GM21717 (cell line): ENCODE measurements around the gene APH1B.
"Not testable (repeated sequence)": the region's sequence is repeated elsewhere in the genome, so short reads cannot be mapped to it uniquely, and the experiment has no call there.

Experiments
- ATAC-seq: cut with Tn5 transposase; IDR thresholded peaks from one replicate; pipeline ENCODE4 v1.9.1; 2021; ENCODE audit warnings: mild to moderate bottlenecking, moderate library complexity; ENCODE audit not compliant: unreplicated experiment

Gene APH1B

DNA sequence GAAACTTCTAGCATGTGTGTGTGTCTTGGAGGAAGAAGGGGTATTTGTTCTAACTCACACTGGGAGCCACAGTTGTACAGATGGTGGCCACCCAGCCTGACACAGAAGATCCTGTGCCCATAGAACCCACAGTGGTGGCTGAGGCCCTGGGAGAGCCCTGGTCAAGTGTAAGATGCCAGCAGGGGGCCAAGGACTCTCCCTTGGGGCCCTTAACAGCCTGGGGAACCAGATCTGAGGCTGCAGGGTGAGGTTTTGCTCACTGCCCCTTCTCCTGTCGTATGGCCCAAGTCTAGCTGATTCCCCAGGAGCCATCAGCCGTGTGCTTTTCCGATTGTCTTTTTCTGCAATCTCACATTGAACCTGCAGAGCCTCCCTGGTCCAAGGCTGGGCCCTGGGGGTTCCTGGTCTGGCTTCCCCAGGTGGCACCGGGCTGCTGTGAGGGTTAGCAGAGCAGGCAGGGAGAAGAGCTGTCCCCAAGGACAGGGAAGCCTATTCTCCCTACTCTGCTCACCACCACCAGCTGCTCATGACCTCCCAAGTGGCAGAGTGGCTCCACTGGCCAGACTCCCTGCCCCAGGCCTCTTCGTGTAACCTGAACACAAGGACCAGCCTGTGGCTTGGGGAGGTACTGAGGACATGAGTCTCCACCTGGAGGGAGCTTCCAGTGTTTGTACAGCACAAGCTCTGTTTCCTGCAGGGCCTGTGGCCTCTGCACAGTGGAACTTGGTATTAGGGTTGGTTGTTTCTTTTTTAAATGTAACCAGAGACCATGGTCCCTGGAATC is 52.4 kb downstream of the APH1B start:
- ATAC-seq = no peak

DNA sequence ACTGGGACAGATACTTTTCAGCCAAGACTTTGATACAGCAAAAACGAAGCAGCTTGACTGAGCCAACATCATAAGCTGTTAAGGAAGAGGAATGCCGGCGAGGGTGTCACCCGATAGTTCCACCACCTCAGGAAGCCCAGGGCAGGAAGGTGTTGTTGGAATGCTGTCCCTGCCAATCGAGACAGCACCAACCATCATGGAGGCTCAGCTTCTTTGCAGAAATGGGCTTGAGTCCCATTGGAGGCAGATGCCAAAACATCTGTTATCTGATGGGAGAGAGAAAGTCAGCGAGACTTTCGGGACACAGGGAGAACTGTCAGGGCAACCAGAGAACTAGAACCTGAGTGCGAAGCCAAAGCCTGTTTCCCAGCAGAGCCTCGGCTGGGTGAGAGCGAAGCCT is 53.5 kb downstream of the APH1B start:
- ATAC-seq = no peak

DNA sequence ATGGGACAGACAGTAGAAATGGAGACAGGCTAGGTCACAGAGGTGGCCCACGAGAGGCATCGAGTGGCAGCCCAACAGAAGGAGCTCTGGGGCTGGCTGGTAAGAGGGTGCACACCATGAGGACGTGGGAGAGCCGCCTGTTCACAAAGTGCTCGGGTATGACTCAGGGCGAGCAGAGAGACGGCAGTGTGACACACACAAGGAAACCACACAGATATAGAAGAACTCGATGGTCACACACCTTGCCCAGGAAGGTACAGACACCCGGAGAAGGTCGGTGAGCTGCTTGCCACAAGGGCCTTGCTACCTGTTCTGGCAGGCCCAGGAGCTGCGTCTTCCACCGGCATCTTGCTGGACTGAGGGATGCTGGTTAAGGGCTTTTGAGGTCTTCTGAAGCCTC is 54.1 kb downstream of the APH1B start:
- no peak for ATAC-seq

DNA sequence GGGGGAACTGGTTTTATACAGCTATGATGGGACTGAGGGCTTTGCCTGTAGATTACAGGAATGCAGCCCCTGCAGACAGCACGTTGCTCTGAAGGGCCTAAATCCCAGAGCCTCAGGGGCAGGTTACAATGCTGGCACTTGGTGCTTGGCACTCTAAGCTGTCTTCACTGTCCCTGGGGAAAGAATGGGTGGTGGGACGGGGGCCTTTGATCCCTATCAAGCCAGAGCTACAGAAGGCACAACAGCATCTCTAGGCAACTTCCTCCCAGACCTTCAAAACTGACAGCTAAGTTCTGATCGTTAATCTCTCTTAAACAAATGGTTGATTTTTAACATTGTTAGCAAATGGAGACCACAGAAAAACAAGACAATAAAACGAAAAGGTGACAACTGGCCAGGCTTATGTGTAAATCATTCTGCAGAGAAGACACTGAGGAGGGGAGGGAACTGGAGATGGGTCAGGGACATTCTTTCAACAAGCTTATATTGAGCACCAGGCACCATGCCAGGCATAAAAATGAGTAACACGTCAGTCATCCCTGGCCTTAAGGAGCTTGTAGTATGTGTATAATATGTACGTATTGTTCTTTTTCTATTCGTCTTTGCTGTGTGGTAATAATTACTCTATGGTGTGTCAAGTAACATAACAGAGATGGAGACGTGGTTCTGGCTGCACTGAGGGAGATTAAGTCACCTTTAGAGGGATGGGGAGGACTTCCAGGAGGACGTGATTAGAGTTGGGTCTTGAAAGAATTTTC is 55.1 kb downstream of the APH1B start:
- no peak for ATAC-seq

DNA sequence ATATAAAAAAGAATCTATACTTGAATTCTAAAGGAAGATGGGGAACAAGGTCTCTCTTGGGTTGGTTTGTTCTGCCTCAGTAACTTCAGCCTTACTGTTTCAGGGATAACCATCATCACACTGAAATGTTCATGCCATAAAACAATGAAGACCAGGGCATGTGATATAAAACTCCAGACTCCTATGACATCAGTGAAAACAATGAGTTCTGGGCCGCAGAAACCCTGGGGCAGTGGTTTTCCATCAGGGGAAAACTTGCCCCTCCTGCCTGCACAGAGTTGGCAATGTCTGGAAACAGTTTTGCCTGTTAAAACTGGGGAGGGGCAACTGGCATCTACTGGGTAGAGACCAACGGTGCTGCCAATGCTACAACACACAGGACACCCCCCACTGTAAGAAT is 57.4 kb downstream of the APH1B start:
- no peak for ATAC-seq

DNA sequence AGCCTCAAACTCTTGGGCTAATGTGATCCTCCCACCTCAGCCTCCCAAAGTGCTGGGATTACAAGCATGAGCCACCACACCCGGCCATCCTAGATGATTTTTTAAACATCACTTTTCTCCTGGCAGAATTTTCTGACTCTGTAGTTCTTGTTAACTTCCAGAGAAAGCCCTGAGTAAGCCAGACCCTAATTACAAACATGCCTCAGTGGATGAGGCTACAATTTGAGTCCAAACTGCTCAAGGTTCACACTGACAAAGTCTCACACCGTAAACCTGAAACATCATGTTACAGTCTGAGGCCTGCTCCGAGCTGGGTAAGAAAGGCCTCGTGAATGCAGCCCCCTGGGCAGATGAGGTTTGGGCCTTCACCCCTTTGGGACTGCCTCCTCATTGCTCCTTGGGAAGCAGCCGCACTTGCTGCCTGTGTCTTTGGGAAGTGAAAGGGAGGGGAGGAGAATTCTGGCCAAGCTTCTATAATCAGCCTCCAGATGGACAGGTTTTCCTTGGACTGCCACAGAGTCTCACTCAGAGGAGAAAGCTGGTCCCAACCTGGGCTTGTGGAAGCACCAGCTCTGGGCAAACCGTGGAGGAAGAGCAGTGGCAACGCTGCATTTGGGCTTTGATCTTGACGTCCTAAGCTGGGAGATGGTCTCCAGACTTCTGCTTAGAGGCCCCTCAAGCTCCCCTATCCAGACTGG is 58.3 kb downstream of the APH1B start:
- no peak for ATAC-seq

DNA sequence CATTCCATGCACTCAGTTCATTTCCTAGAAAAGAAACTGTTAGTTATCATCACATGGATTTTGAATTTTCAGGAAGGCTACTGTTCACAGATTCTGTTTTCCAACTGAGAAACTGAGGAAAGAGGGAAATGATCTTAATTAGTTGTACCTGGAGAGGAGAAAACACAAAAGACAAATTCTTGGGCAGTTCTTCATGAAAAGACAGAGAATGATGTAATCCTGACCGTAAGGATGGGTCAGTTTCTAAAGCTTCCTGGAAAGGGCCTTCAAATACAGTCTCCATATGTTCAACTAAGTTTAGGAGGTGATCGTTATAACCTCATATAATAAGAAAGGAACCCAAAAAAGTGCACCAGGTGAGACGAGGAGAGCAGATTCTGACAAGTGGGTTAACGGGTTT is 59.6 kb downstream of the APH1B start:
- no peak for ATAC-seq

DNA sequence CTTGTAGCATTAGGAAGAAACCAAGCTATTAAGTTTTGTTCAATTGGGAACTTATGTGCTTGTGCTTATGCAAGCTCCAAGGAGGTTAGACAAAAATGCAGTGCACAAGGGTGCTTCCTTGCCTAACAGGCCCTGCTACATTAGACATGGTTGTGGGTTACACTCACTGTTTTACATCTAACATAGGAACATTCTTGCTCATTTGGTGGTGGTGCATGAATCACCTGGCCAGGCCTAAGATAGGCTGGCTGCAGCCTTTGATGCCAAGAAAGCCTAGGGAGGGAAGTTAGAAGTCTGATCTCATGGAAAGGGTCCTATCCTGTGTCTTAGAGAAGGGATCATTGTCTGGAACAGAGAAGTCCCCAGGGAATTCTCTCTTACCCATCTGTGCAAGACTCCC is 60.8 kb downstream of the APH1B start:
- ATAC-seq = no peak

DNA sequence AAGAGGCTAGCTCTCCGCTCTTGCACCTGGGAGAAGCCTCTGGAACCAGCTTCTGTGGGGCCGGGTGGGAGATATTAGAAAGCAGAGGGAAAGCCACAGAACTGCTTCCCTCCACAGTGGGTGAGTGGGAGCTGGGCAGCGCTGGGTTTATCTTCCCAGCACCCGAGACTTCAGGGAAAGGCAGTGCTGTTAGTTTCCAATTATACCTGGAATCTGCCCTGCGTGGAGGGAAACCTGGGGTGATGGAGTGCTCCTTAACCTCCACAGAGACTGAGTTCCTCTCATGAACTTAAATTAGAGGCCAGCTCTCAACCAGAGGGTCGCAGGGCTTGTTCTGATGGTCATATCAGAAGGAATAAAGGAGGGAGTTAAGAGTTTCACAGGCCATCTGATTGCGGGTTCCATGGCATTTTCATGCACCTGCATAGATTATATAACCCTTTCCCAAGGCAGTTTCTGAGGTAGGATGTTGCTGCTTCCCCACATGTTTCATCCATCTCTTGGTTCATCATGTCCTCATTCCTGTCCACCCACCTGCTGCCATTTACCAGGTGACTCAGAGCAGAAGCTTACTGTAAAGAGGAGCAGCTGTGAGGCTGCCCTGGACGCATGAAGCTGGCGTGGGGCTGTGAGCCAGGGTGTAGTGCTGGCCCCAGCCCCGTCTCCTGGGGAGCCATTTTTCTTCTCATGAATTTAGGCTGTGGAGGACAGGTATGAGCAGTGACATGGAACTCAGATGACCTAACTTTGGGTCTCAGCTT is 61.8 kb downstream of the APH1B start:
- no peak for ATAC-seq

DNA sequence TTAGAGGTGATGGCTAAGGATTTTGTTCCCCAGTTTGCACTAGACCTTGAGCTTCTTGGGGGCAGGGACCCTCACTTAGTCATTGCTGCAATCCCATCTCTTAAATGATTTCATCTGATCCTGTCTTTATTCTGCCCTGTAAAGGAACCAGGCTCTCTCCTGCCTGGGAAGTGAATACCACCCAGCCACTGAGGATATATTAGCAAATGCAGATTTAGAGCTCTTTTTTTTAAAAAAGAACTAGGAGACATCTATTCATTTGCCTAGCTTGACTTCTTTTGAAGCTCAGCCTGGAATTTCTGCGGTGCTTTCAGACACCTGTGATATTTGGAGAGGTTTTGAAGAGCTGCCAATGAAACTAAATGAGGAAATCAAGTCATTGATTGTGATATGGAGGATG is 62.4 kb downstream of the APH1B start:
- ATAC-seq = no peak

DNA sequence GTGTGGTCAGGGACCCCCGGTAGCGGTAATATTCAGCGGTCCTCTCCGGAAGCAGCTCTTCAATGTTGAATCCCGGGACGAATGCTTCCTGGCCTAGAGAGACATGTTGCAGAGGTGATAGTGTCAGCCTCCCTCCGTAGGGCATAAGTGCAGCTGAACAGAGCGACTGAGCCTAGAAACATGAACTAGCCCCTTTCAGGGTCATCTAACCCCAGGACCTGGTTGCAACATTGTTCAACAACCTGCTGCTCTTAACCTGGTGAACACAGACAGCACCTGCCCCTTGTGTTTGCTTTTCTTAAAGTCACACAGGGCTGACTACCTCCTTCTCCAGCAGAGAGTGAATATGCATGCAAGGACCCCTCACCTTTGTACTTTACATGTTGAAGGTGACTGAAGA is 62.9 kb downstream of the APH1B start:
- ATAC-seq = no peak

DNA sequence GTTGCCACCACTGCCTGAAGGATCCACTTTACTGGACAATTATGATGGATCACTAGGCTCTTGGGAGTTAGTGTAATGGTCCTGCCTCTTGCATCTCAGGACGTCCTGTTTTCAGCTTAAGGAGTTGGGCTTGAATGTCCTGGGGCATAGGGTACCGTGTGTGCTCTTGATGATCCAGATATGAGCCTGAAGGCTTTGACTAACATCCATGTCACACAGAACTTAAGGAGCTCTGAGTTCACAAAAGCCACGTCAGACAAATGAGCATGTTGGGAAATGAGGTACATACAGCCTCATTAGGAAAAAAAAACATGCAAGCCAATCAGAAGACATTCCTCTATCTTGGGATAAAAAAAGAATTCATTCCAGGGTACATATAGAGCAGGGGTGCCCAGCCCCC is 63.5 kb downstream of the APH1B start:
- ATAC-seq = no peak

DNA sequence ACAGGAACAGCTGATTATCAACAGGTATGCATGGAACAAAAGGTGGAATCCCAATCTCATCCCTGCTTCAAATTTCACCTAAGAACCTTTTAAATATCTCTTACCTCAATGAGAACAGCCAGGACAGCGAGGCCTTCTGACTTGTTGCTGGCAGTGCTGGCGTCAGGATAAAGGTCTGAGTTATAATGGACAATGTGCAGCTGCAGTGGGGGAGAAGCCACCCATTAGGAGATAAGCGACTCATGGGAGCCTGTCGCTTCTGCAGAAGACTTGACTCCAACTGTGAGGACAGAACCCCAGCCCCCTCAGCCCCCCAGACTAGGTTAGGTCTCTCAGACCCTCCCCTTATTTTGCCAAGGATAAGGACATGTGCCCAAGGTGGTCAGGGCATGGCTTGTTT is 64.5 kb downstream of the APH1B start:
- no peak for ATAC-seq

DNA sequence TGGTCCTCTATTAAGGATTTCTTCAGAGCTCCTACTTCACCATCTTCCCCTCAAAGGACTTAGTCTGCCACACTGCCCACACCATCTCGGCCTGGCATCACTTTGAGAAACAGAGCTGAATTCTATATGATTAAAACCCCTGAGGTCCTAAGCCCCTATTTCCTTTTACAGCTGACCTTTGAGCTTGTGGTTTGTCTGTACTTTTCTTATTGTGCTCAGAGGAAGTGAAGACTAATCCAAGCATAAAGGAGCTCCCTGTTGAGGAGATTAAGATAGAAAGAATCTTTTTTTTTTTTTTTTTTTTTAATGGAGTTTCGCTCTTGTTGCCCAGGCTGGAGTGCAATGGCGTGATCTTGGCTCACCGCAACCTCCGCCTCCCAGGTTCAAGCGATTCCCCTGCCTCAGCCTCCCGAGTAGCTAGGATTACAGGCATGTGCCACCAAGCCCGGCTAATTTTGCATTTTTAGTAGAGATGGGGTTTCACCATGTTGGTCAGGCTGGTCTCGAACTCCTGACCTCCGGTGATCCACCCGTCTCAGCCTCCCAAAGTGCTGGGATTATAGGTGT is 65.7 kb downstream of the APH1B start:
- ATAC-seq = not testable (repeated sequence)

DNA sequence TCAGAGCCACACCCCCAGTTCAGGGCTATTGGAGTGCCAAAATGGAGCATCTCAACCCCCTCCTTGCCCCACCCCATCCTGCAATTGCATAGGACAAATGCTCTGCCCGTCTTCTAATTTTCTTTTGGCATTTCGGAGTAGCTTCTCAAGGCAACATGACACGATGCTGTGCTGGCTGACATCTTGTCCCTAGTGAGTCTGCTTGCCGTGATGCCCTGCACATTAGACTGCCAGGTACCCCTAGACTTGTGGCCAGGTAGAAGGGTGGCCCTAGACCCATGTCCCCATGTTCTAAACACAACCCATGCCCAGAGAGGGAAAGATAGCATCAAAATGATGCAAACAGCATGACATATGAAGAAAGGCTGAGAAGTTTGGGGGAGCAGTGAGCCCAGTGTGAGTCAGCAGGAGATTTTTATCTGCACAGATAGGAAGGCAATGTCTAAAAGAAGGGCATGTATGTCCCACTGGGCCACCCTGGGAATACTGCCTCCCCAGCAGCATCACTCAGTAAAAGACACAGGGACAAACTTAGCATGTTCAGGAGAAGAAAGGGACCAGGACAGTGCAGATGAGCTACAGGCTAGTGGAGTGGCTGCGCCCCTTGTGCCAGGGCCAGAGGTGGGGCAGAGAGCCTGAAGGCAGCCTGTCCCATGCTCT is 67.5 kb downstream of the APH1B start:
- no peak for ATAC-seq

DNA sequence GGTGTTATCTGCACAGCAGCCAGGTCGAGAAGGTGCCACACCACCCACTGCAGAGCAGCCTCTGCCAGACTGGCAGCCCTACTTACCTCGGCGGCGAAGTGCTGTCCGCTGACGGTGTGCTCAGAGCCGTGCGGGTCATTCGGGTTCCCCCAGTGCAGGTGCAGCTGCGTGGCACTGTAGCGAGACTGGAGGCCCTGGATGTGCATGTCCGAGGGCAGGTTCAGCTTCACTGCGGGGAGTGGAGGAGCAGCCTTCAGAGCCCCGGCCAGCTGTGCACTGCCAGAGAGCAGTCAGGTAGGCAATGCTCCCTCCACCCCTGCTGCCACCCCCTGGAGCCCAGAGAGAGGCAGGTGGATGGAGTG is 68.0 kb downstream of the APH1B start:
- ATAC-seq = no peak

DNA sequence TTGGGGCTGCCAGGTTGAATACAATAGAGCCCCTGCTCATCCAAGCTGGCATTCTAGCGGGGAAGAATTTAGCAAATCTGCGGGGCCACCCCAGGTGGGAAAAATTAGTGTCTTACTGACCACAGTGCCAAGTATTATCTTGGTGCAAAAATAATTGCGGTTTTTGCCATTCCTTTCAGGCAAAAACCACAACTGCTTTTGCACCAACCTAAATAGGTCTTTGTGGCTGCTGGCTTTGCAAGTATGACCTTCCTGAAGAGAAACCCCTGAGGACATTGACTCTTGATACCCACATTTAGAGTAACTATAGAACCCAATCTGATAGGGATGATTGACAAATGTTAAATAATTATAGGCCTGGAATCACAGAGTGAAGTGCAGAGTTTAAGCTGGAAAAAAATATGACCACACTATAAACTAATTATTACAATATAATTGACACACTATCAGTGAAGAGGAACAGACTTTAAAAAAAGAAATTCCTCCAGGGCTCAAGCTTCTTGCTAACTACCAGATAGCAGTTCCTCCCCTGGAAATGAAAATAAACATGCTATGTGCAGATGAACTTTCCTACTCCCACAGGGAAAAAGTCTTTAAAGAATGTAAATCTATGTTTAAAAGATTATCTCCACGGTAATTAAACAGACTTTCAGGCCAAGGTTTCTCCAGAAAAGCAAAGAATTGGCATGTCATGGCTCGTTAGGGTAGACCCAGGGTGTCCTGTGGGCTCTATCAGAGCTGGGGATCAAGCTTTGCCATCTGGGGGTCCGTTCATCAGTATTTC is 69.9 kb downstream of the APH1B start:
- ATAC-seq = no peak

DNA sequence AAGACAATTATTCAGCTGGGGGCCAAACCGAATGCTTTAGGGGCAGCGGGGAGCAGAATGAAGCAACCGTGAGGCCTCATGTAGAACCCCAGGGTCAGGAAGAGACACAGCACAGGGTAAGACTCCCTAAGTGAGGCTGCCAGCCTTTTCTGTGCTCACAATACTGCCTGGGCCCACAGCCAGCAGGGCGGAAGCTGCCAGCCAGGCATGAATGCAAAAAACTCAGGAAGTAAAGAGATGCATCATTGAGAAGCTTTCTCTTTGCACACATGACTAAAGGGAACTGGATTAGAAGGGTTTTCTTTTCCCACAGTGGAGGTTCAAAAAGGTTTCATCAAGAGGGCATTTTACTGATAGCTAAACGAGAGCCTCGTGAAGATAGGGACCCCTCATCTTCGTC is 71.0 kb downstream of the APH1B start:
- ATAC-seq = no peak

DNA sequence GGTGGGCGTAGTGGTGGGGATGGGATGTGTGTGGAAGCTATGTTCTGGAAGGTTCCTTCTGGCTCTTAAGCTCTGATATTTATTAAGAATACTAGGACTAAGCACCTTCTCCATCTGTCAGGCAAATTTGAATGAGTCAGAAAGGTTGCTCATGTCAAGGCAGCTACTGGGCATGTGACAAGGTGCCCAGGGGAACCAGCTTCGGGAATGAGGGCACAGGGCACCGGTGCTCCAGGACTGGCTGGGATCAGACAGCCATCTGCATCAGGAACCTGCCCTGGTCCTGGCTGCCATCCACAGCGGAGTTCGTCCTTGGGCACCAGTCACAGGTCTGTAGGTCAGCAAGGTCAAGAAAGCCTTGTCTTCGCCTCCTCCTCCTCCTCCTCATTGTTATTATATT is 71.8 kb downstream of the APH1B start:
- ATAC-seq = no peak

DNA sequence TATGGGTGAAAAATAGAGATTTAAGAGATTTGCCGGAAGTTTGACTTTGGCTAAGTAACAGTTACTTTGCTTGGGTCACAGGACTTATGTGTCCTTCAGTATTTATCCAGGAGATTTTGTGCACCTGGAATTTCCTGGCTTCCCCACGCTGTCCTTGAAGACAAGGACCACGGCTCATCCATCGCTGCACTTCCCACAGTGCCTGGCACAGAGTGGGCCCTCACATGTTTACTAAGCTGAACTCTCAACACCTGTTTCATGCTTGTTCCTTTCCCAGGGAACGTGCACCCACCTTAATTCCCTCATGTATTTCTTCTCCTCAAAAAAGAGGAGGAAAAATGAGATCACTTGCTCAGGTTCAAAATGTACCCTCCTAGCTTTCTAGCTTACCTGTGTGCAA is 72.2 kb downstream of the APH1B start:
- ATAC-seq = no peak
